Neural cell (in vitro differentiated cells): ENCODE measurements around the gene SLC29A2. TPM values are rescaled to one million over a fixed set of nuclear protein-coding genes. Genes with fewer than 3 reads are reported as not detected.
A peak's percentile ranks its signal among the peaks of the same experiment; 100 is the strongest.

Experiments used
- H2AFZ ChIP-seq: fragments of 200-600, 300-800 bp; sonication (generic), shearing (Covaris generic); 2 replicates; pipeline ENCODE4 v1.6.0; 2014; ENCODE audit warnings: low read depth, mild to moderate bottlenecking, antibody characterized with exemption, low read length, moderate library complexity
- H3F3A ChIP-seq: fragments of 200-600 bp; shearing (Covaris generic); 2 replicates; pipeline ENCODE4 v1.6.1; 2016; ENCODE audit warnings: mild to moderate bottlenecking, moderate library complexity, mixed read lengths, antibody characterized with exemption, low read length; ENCODE audit not compliant: insufficient read depth, poor library complexity, severe bottlenecking
- H3K27ac ChIP-seq: fragments of 200-600, 300-800 bp; sonication (generic), shearing (Covaris generic); 2 replicates; pipeline ENCODE4 v1.5.1; 2014; ENCODE audit warnings: mild to moderate bottlenecking, low read length, moderate library complexity
- H3K27me3 ChIP-seq: fragments of 300-800, 200-600 bp; sonication (generic), shearing (Covaris generic); 2 replicates; pipeline ENCODE4 v1.6.0; 2014; ENCODE audit warnings: mild to moderate bottlenecking, low read depth, low read length, moderate library complexity; ENCODE audit not compliant: insufficient read depth
- H3K36me3 ChIP-seq: fragments of 300-800, 200-600 bp; sonication (generic), shearing (Covaris generic); 2 replicates; pipeline ENCODE4 v1.5.1; 2014; ENCODE audit warnings: mild to moderate bottlenecking, antibody characterized with exemption, low read length, moderate library complexity; ENCODE audit not compliant: insufficient read depth
- H3K4me2 ChIP-seq: fragments of 300-800, 200-600 bp; sonication (generic), shearing (Covaris generic); 2 replicates; pipeline ENCODE4 v1.6.0; 2014; ENCODE audit warnings: mild to moderate bottlenecking, low read length
- H3K4me3 ChIP-seq: fragments of 300-800, 200-600 bp; sonication (generic), shearing (Covaris generic); 2 replicates; pipeline ENCODE4 v1.5.1; 2014; ENCODE audit warnings: mild to moderate bottlenecking, low read length, moderate library complexity
- H3K79me2 ChIP-seq: fragments of 200-600 bp; shearing (Covaris generic); replicated peaks from 2 replicates; pipeline ENCODE4 v1.6.0; 2014; ENCODE audit warnings: mild to moderate bottlenecking, low read length, moderate library complexity; ENCODE audit not compliant: insufficient read depth
- H3K9ac ChIP-seq: fragments of 300-800, 200-600 bp; sonication (generic), shearing (Covaris generic); 2 replicates; pipeline ENCODE4 v1.6.1; 2016; ENCODE audit warnings: mild to moderate bottlenecking, low read length, mixed read lengths
- H3K9me2 ChIP-seq: fragments of 200-600 bp; shearing (Covaris generic); 2 replicates; pipeline ENCODE4 v1.6.1; 2016; ENCODE audit warnings: mild to moderate bottlenecking, low read length, mixed read lengths; ENCODE audit not compliant: insufficient read depth
- H3K9me3 ChIP-seq: fragments of 200-600, 300-800 bp; sonication (generic), shearing (Covaris generic); 2 replicates; pipeline ENCODE4 v1.6.1; 2016; ENCODE audit warnings: mild to moderate bottlenecking, mixed run types, low read length, moderate library complexity, mixed read lengths
- H4K20me1 ChIP-seq: fragments of 200-600 bp; shearing (Covaris generic); 2 replicates; pipeline ENCODE4 v1.6.1; 2016; ENCODE audit warnings: mild to moderate bottlenecking, mixed run types; ENCODE audit not compliant: insufficient read depth
- EP300 ChIP-seq: fragments of 450-650 bp; conservative IDR thresholded peaks from 2 replicates; pipeline ENCODE4 v1.6.1; 2014; ENCODE audit warnings: antibody characterized with exemption, mild to moderate bottlenecking, moderate library complexity; ENCODE audit not compliant: poor library complexity, severe bottlenecking
- EZH2 ChIP-seq: fragments of 200-600, 300-800 bp; shearing (Covaris generic), sonication (generic); IDR thresholded peaks from 2 replicates; pipeline ENCODE4 v1.6.1; 2014; ENCODE audit warnings: antibody characterized with exemption, low read length, borderline replicate concordance, mild to moderate bottlenecking; ENCODE audit not compliant: insufficient read depth, poor library complexity, severe bottlenecking
- MXI1 ChIP-seq: fragments of 450-650 bp; conservative IDR thresholded peaks from 2 replicates; pipeline ENCODE4 v1.6.1; 2014; ENCODE audit warnings: antibody characterized with exemption, mild to moderate bottlenecking; ENCODE audit not compliant: poor library complexity, severe bottlenecking
- POLR2AphosphoS5 ChIP-seq: IDR thresholded peaks from 2 replicates; pipeline ENCODE4 v1.6.1; 2012
- RAD21 ChIP-seq: fragments of 450-650 bp; conservative IDR thresholded peaks from 2 replicates; pipeline ENCODE4 v1.6.1; 2014; ENCODE audit warnings: antibody characterized with exemption, mild to moderate bottlenecking, moderate library complexity
- SMC3 ChIP-seq: fragments of 450-650 bp; conservative IDR thresholded peaks from 2 replicates; pipeline ENCODE4 v1.6.1; 2014; ENCODE audit warnings: antibody characterized with exemption, mild to moderate bottlenecking, moderate library complexity; ENCODE audit not compliant: poor library complexity
- TAF1 ChIP-seq: IDR thresholded peaks from 2 replicates; pipeline ENCODE4 v1.6.1; 2012; ENCODE audit warnings: low read depth
- polyA plus RNA-seq: library from polyadenylated mRNA; depleted of rRNA; stranded (reverse); fragments of >200 nt; gene quantifications from 2 replicates; pipeline ENCODE4 v1.2.3, GENCODE V29; 2014
- TF ChIP-seq, protein P1 (sequence below): fragments of 450-650 bp; IDR thresholded peaks from 2 replicates; pipeline ENCODE4 v1.5.1; 2014; ENCODE audit warnings: antibody characterized with exemption, mild to moderate bottlenecking, moderate library complexity; ENCODE audit not compliant: poor library complexity, severe bottlenecking
- TF ChIP-seq, protein P2 (sequence below): IDR thresholded peaks from 2 replicates; pipeline ENCODE4 v1.6.1; 2012; ENCODE audit warnings: borderline replicate concordance

The SLC29A2 gene
- polyA plus RNA-seq, 1 donor from 2014 or later = 1.7 TPM

DNA sequence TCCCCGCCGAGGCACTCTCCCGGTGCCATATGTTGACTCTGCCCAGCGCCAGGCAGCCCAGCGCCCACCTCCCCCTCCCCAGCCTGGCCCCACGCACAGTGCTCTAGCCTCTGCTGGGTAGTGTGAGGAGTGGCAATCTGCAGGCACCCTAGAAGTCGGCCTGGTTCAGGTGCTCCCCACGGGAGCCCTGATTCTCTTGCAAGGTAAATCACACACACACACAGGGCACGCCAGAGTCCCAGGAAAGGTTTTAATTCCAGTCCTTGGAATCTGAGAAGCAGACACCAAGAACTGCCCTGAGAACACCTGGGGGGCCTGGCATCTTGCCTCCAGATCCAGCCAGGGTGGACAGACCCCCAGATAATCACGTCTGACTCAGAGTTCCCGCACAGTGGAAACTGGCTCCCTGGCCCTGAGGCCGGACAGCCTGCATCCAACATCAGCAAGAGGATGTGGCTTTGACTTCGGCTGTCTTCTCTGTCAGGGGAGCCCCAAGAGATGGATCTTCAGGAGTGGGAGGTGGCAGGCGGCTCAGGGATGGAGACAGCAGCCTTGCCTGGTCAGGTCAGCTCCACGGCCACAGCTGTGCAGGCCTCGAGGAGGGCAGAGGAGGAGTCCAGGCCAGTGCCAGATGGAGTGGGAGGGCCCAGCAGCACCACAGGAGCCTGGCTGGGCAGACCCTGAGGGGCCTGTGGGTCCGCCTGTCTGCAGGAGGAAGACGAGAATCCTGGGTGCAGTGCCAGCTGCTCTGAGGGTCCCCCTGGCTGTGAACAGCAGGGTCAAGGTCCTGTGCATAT, 34.3 kb downstream of the SLC29A2 start:
- Histone ChIP-seq H2AFZ (no peak overlapping the region), H3K9me3 (no peaks in the 10 kb centered on the region), H3K36me3 (no peaks in the 10 kb centered on the region), H3F3A (no peaks in the 10 kb centered on the region), H3K9ac (peak overlapping the region; percentile 12), H3K4me2 (no peak overlapping the region), H3K9me2 (no peaks in the 10 kb centered on the region), H4K20me1 (no peaks in the 10 kb centered on the region), H3K27ac (no peak overlapping the region), H3K27me3 (no peaks in the 10 kb centered on the region), H3K4me3 (peak overlapping the region; percentile 28), H3K79me2 (no peaks in the 10 kb centered on the region)
- TF ChIP-seq EP300 (no peak), POLR2AphosphoS5 (no peak), MXI1 (no peak), TAF1 (no peak), EZH2 (no peak), RAD21 (no peak), SMC3 (no peak)
- TF ChIP-seq, protein P1, sequence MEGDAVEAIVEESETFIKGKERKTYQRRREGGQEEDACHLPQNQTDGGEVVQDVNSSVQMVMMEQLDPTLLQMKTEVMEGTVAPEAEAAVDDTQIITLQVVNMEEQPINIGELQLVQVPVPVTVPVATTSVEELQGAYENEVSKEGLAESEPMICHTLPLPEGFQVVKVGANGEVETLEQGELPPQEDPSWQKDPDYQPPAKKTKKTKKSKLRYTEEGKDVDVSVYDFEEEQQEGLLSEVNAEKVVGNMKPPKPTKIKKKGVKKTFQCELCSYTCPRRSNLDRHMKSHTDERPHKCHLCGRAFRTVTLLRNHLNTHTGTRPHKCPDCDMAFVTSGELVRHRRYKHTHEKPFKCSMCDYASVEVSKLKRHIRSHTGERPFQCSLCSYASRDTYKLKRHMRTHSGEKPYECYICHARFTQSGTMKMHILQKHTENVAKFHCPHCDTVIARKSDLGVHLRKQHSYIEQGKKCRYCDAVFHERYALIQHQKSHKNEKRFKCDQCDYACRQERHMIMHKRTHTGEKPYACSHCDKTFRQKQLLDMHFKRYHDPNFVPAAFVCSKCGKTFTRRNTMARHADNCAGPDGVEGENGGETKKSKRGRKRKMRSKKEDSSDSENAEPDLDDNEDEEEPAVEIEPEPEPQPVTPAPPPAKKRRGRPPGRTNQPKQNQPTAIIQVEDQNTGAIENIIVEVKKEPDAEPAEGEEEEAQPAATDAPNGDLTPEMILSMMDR = no peak
- TF ChIP-seq, protein P2, sequence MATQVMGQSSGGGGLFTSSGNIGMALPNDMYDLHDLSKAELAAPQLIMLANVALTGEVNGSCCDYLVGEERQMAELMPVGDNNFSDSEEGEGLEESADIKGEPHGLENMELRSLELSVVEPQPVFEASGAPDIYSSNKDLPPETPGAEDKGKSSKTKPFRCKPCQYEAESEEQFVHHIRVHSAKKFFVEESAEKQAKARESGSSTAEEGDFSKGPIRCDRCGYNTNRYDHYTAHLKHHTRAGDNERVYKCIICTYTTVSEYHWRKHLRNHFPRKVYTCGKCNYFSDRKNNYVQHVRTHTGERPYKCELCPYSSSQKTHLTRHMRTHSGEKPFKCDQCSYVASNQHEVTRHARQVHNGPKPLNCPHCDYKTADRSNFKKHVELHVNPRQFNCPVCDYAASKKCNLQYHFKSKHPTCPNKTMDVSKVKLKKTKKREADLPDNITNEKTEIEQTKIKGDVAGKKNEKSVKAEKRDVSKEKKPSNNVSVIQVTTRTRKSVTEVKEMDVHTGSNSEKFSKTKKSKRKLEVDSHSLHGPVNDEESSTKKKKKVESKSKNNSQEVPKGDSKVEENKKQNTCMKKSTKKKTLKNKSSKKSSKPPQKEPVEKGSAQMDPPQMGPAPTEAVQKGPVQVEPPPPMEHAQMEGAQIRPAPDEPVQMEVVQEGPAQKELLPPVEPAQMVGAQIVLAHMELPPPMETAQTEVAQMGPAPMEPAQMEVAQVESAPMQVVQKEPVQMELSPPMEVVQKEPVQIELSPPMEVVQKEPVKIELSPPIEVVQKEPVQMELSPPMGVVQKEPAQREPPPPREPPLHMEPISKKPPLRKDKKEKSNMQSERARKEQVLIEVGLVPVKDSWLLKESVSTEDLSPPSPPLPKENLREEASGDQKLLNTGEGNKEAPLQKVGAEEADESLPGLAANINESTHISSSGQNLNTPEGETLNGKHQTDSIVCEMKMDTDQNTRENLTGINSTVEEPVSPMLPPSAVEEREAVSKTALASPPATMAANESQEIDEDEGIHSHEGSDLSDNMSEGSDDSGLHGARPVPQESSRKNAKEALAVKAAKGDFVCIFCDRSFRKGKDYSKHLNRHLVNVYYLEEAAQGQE = no peak

DNA sequence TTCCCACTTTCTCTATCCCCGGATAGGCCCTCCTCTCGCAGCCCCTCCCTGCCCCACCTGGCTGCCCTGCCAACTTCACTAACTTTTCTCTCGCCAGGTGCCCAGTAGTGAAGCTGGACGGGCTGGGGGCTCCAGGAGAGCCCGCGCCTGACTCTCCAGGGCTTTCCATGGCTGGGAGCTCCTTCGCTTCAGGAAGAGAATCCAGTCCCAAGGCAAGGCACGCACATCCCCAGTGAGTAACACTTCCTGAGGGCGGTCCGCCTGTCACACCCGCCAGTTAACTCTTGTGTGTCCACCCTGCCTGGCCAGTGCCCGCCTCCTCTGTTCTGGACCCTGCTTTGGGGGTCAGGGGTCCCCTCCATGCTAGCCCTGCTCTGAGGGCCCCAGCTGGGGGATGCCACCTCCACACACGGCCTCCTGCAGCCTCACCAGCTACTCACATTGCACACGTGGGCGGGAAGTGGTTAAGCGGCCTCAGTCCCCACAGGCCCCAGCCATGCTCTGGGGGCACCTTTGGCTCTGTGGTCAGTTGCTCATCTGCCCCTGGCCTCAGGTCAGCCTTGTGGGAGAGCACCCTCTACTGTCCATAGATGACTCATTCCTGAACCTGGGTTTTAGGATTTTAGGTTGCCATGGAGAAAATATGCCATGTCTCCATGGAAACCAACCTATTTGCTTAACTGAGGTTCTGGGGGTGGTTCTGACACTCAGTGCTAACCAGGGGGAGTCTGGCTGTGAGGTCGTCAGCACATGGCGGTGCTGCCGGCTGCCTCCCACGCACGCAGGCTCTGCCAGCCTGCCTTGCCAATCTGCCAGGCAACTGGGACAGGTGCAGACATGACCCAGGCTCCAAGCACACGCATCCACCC, 35.1 kb downstream of the SLC29A2 start, which contains the start of gene RIN1:
Gene RIN1, minus strand, starts transcription at position 201 of the 869 bp plus-strand sequence. Its CDS starts 32 bp downstream, at position 169.
- H3K9me3 ChIP-seq = no peaks in the 10 kb centered on the region
- H3K4me3 ChIP-seq = peak within 1 kb of the TSS; percentile 28
- no peaks in the 10 kb centered on the region for H3K27me3 ChIP-seq
- no peaks in the 10 kb centered on the region for H3K9me2 ChIP-seq
- H3F3A ChIP-seq = no peaks in the 10 kb centered on the region
- TF ChIP-seq SMC3 (no peak), EP300 (no peak), RAD21 (peak; percentile 48), TAF1 (no peak), MXI1 (no peak), EZH2 (no peak), POLR2AphosphoS5 (no peak)
- TF ChIP-seq, protein P1 = peak; percentile 53
- TF ChIP-seq, protein P2 = no peak
- H3K79me2 ChIP-seq = no peaks in the 10 kb centered on the region
- H3K9ac ChIP-seq = peak within 1 kb of the TSS; percentile 12
- no peaks in the 10 kb centered on the region for H3K36me3 ChIP-seq
- no peak within 1 kb of the TSS for H3K4me2 ChIP-seq
- no peak within 1 kb of the TSS for H3K27ac ChIP-seq
- H4K20me1 ChIP-seq = no peaks in the 10 kb centered on the region
- H2AFZ ChIP-seq = no peak within 1 kb of the TSS
